ENCODE data around the gene AGGF1.
"Not testable (repeated sequence)": the region's sequence is repeated elsewhere in the genome, so short reads cannot be mapped to it uniquely, and the experiment has no call there.

The AGGF1 gene

DNA sequence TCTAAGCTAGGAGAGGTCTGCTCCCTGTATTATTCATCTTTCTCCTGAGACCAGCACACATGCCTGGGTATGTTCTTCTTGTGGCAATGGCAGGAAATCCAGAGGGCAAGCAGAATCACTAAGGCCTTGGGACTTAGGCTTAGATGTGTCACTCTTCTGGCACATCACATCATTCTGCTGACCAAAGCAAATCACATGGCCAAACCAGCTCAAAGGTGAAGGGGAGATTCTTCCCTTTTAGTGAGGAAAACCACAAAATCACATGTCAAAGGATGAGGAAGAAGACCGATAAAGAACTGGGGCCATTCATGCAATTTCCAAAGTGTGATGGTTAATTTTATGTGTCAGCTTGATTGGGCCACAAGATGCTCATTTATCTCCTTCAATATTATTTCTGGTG lies 5.7 kb upstream of the AGGF1 start:
- DNase-seq (ENCODE audit: low read depth in 2 of 3, low spot score in 1 of 3) = no peak

DNA sequence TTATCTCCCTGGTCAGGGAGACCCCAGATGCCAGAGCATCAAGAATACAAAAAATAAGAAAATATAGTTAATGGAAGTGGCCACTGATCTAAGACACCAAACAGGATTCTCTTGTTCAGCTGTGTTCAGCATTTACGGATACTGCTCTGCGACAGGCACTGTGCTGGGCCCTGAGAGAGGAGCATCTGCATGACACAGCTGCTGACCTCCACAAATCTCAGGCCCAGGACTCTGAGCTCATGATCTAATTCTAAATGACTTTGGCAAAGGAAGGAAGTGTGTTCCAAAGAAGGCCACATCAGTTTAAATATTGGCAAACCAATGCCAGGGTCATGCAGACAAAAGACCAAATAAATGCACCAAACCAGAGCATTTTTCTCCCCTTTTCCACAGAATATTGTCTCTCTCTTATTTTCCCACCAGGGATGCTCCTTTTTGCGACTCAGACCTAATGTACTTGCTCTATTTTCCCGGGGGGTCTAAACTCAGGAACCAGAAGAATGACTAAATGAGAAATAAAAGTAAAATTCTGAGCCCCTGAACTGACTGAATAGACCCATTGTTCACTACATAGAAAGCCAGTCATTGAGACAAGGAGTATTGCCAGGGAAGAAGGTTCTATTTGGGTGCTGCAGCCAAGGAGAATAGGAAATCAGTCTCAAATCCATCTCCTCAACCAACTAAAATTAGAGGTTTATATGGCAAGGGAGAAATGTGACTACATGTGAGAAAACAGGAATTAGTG lies 1.4 kb upstream of the AGGF1 start:
- DNase-seq (ENCODE audit: low read depth in 2 of 3, low spot score in 1 of 3) = no peak

DNA sequence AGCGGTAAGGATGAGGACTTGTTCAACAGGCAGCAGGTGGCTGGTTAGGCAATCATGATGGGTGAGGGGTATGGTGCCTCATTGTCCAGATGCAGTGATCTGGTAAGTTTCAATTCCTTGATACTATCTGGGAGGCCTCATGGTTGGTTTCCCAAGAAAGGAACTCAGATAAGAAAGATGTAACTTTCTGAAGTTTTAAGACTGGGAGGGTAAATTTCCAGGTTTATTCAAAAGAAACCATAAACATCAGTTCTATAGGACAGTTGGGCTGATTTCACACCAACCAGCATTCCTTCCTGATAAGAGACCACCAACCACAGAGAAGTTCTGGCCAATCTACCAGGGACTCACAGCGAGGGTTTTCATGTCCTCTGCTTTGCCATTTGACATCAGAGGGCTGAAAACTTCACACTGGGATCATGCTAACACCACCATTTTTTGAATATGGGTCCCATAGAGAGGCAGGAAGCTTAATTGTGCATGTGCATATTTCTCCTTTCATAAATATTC lies 773 bp upstream of the AGGF1 start:
- DNase-seq (ENCODE audit: low read depth in 2 of 3, low spot score in 1 of 3) = no peak

DNA sequence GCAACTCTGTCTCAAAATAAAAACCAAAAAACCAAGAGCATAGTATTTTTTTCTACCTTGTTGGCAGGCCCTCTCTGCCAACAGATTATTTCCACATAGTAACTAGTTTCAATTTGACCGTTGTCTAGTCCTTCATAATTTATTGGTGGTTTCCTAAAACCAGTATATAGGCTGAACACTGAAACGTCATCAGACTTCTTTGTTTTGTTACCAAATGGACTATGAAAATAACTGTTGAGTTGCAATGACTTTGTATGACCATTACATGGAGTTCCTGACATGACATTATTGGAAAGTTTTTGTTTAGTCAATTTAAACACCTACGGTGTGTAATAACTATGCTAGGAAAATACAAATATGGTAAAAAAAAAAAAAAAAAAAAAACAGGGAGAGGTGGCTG lies 1.7 kb downstream of the AGGF1 start:
- no peak for DNase-seq (ENCODE audit: low read depth in 2 of 3, low spot score in 1 of 3)

DNA sequence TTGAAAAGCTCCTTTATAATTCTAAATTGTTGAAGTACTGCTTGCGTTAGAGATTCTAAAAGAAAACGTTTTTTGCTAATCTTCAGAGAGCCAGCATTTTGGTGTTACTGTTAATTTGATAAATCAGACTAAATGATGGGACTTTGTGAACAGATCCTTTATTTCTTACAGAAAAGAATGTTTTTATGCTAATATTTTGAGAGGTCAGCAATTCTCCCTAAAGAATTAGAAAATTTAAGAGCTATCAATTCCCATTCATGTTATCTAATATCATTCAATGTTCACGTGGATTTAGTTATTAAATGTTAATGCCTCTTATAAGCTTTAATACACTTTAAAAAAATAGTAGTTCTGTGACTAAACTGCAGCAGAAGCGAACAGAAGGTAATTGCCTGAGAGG lies 2.4 kb downstream of the AGGF1 start:
- DNase-seq (ENCODE audit: low read depth in 2 of 3, low spot score in 1 of 3) = no peak

DNA sequence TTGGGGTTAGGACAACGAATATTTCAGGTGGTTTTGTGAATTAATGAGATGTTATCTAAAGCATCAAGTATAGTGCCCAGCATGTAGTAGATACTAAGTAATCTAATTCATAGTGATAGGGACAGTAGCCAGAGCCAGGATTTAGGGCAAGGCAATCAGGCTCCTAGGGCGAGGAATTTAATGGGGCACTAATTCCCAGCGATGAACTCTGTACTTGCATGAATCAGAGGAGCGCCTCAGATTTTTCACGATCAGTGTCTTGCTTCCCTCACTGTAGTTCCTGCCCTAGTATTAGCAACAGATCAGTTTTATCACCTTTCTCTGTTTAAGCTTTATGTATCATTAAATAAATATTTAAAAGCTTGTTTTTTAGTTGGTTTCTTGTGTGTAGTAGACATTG lies 3.1 kb downstream of the AGGF1 start:
- no peak for DNase-seq (ENCODE audit: low read depth in 2 of 3, low spot score in 1 of 3)

DNA sequence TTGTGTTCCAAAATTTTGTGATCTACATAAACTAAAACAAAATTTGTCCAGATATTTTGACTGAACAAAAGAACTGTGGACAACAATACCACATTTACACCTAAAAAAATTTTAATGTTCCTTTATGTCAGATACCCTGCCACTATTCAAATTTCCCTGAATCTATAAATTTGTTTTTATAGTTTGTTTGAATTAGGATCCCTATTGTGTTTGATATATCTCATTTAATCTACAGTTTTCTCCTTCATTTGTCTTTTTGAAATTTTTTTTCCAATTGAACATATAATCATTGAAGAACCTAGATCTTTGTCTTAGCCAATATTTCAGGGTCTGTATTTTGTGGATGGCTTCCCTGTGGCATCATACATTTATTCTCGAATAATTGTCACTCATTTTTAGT lies 5.7 kb downstream of the AGGF1 start:
- no peak for DNase-seq (ENCODE audit: low read depth in 2 of 3, low spot score in 1 of 3)

DNA sequence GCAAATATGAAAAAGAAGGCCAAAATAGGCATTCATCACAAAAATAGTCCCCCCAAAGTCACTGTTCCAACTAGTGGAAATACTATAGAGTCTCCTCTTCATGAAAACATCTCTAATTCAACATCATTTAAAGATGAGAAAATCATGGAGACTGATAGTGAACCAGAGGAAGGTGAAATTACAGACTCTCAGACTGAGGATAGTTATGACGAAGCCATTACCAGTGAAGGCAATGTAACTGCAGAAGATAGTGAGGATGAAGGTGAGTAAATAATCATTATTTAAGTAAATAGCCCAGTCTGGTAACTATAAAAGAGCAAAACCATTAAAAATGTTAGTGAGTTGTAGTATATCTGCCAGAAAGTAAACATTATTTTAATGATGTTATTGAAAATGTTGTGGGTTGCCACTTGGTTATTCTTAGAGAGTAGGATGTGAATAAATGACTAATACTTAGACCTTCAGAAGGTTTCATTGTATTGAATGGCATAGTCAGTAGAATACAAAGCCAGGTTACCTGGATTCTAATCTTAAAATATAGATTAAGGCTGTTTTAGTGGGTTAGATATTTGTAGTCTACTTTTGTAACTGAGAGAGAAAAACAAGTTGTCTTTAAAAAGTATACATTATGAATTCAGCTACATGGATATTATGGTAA lies 16.3 kb downstream of the AGGF1 start:
- DNase-seq (ENCODE audit: low read depth in 2 of 3, low spot score in 1 of 3) = no peak

DNA sequence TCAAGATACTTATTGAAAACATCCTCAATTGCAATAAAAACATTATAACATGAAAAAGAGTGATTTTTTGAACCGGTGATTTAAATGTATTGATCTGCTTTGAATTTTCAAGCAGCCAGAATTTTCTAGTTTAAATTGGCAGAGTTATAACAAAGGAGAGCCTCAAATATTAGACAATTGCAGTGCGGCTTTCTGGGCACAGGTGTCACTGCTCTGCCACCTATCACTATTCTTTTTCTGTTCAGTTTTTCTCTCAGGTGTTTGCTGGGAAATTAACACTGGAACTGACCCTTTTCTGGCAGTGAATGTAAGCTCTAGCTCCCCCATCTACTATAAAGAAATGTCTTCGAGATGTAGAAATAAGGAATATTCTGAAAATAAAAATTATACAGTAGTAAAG lies 33.8 kb downstream of the AGGF1 start:
- no peak for DNase-seq (ENCODE audit: low read depth in 2 of 3, low spot score in 1 of 3)

DNA sequence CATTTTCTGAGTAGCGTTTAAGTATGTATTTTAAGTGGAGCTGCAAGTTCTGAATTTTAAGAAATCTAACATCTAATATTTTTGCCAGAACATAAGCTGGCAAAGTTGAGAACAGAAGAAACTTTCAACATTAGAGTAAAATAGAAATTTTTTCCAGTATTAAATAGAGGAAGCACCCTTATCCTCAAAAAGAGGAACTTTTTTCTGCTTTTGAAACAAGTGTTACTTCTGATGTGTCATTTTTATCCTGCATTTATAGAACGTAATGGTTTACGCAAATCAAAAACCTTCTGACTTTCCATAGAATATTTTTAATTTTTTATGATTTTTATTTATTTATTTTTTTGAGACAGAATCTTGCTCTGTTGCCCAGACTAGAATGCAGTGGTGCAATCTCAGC lies 35.1 kb downstream of the AGGF1 start:
- DNase-seq (ENCODE audit: low read depth in 2 of 3, low spot score in 1 of 3) = no peak

DNA sequence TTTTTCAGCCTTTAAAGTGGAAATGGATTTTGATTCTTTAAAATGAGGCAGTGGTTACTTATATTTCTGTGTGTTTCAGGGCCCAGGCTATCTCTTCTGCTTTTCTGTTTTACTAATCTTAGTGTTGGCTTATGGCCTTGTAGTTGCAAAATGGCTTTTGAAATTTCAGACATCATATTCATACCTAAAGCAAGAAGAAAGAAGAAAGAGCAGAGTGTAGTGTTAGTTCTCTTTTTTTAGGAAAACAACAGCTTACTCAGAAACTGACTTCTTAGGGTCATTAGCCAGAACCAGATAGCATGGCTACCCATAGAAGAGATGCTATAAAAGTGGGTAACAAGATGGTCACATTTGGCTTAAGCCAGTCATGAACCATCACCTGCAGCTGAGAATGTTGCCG lies 36.0 kb downstream of the AGGF1 start:
- no peak for DNase-seq (ENCODE audit: low read depth in 2 of 3, low spot score in 1 of 3)

DNA sequence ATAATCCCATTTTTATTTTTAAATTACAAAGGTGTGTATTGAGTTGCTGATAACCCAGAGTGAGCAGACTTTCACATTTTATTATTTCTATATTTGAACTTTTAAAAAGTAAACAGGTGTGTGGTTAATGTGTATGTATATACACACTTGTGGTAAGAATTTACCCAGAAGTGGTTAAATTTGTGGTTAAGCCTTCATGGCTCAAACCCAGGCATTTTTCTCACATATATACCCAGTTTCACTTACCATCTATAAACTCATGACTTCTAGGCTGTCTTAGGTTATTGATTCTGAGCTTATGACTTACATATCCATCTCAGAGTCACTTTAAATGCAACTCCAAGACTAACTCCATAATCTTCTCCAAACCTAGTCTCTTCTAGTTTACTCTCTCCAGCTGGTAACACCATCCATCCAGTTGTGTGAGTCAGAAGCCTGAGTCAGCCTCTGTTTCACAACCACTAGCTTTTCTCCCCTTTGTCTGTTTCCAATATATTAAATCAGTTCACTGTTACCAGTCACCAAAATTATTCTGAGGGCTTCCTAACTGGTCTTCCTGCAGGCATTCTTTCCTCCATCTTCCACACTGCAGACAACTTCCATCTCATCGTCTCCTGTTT lies 36.7 kb downstream of the AGGF1 start:
- DNase-seq (ENCODE audit: low read depth in 2 of 3, low spot score in 1 of 3) = no peak

DNA sequence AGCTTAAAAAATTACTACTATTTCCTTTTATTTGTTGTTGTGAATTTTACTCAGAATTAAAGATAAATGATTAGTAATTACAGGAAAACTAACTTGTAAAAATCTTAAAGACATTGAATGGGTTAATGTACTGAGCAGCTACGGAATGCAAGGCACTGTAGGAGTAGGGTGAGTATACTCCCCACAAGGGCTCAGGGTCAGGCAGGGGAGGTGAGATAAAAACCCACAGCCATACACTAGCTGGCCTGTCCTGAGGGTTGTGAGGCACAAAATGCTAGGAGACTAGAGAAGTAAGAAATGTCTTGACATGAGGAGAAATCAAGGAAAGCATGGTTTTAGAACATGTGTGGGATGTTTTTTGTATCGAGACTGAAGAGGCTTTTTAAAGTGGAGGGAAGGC lies 43.5 kb downstream of the AGGF1 start:
- no peak for DNase-seq (ENCODE audit: low read depth in 2 of 3, low spot score in 1 of 3)

DNA sequence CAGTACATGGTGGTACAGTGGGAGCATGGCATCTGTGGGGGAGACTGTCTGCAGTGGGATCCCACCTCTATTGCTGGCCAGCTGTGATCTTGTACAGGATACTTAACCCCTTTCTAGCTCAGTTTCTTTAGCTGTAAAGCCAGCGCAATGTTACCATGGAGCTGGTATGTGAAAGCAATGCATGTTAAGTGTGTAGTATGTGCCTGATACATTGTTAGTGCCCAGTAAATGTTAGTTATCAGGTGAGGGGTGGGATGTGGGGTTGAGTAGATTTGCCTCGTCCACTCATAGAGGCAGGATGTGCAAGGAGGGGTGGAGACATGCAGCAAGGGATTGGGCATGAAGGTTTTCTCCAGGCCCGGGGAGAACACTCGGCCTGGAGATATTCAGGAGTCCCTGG lies 44.5 kb downstream of the AGGF1 start:
- DNase-seq (ENCODE audit: low read depth in 2 of 3, low spot score in 1 of 3) = no peak

DNA sequence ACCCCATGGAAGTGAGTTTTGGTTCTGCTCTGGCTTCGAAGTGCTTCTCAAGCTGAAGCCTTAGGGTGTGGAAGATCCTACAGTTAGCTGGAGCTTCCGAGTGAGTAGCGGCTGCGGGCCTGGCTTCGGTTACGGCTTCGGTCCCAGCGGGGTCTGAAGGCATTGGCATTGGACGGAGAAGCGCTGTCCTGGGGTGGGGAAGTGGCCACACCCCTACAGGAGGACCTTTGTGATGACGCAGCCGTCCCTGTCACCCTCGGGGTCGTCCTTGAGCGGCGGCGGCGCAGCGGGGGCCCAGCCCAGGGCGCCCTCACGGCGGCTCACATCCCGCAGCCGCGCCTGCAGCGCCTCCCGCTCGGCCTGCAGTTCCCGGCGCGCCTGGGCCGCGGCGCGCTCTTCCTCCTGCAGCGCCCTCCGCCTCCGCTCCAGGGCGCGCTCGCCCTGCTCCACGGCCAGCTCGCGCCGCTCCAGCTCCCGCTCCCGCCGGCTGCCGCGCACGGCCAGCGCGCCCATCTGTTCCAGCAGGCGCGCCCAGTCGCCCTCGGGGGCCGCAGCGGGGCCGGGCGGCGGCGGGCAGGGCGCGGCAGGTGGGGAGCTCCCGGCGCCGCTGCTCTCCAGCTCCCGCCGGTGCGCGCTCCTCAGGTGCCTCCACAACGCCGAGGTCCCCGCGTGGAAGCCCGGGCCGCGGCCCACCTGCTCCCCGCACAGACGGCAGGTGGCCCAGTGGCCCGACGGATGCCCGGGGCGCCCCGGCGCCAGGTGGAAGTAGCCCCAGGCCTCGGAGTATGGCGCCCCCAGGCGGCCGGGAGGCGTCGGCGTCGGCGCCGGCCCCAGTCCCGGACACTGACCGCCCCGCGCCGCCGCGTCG lies 47.0 kb downstream of the AGGF1 start:
- peak; percentile 33 to 55 (median 48) for DNase-seq (ENCODE audit: low read depth in 2 of 3, low spot score in 1 of 3)

DNA sequence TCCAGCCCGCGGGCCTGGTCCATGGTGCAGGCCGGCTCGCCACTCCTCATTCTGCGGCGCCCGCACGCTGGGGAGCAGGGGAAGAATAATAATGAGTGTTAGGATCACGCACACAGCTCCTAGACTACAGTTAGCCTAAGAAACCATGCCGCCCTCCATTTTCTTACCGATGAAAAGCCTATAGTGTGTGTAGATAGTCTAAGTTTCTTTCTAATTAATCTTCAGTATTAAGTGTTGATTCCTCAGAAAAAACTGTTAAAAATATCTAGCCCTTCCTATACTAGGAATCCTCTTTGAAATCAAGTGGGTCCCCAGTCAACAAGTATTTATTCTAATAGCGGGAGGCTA lies 47.6 kb downstream of the AGGF1 start:
- DNase-seq (ENCODE audit: low read depth in 2 of 3, low spot score in 1 of 3) = no peak

DNA sequence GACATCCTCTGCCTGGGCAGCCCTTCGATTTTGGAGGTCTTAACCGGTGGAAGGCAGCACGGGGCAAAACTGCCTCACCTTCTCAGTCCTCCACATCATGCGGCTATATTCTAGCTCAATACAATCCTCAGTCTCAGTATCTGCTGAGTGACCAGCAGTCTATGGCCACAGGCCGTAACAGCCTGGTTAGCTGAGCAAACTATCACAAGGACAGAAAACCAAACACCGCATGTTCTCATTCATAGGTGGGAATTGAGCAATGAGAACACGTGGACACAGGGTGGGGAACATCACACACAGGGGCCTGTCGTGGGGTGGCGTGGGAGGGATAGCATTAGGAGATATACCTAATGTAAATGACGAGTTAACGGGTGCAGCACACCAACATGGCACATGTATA lies 50.3 kb downstream of the AGGF1 start:
- not testable (repeated sequence) for DNase-seq (ENCODE audit: low read depth in 2 of 3, low spot score in 1 of 3)

DNA sequence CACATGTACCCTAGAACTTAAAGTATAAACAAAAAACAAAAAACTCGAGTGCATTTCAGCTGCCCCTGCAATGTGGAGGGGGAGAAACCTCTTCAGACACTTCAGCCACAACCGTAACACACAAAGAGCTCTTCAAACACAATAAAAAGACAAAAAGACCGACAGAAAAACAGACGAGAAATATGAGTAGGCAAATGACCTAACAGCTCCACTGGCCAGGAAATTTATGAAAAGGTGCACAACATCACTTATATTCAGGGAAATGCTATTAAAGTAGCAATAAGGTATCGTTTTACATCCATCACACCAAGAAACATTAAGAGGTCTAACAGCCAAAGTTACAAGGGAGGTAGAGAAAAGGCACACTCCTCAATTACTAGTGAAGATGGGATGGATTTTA lies 50.7 kb downstream of the AGGF1 start:
- DNase-seq (ENCODE audit: low read depth in 2 of 3, low spot score in 1 of 3) = no peak

DNA sequence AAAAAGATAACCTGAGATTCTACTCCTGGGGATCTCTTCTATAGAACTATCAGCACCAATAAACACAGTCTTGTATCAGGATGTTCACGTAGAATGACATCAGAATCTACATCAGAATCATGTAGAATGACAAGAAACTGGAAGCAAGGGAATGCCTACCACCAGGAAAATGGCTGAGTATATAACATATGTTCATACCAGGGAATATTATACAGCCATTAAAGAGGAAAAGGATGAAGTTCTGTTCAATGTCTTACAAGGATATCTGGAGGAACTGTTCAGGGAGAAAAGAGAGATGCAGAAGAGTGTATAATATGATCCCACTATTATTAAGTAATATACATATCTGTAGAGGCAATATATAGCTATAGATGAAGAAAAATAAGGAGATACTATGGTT lies 52.1 kb downstream of the AGGF1 start:
- DNase-seq (ENCODE audit: low read depth in 2 of 3, low spot score in 1 of 3) = no peak

DNA sequence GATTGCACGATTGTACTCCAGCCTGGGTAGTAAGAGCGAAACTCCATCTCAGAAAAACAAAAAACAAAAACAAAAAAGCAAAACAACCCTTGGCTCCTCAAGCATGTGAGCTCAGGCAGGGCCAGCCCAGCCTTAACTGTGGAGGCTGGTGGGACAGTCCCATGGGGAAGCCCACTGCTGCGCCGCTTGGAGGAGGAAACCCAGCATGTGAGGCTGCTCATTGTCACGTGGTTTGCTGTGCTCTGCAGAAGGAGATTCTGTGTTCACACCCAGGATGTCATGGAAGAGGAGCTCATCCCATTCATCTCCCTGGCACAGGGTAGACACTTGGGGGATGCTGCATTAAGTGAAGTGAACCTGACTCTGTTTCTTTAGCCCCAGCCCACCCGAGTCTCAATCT lies 52.9 kb downstream of the AGGF1 start:
- no peak for DNase-seq (ENCODE audit: low read depth in 2 of 3, low spot score in 1 of 3)

DNA sequence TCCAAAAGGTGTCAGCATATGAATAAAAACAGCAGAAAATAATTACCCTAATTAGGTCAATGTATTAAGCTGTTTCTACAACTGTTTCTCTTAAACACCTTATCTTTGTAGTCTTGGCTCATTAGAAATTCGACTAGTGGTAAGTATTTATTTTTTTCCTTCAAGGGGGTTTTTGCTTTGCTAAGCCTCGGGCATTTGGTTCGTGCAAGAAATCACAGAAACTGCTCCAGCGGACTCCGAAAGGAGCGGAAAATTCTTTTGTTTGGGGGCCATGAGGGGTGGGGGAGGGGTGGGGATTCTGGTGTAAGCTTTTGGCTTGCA lies 56.1 kb downstream of the AGGF1 start:
- DNase-seq (ENCODE audit: low read depth in 2 of 3, low spot score in 1 of 3) = no peak

Data from stimulated activated CD4-positive, alpha-beta T cell treated with anti-CD3 and anti-CD28 coated beads, Interleukin-12 subunit alpha, Interleukin-12 subunit beta, amount 100 ng/mL, for 48 hours (primary cell).